Prostate gland (tissue), 2 donors: ENCODE results near the gene STK4. TPM values are rescaled to one million over a fixed set of nuclear protein-coding genes. Genes with fewer than 3 reads are reported as not detected.

Experiments
- DNase-seq: peaks from one replicate; pipeline ENCODE4 v3.0.0-alpha.2; 2019; ENCODE audit warnings: low spot score
- H3K27ac ChIP-seq, 2 donors: fragments of 200-600 bp; sonication (generic); 2 replicates each; pipeline ENCODE4 v1.5.1; 2017 to 2019
- H3K27me3 ChIP-seq: fragments of 200-600 bp; sonication (generic); replicated peaks from 2 replicates; pipeline ENCODE4 v1.5.1; 2019; ENCODE audit not compliant: insufficient read depth
- H3K36me3 ChIP-seq, 2 donors: fragments of 200-600 bp; sonication (generic); 1 replicate in 1 of 2; 2 replicates in 1 of 2; pipeline versions ENCODE4 v1.5.1 to v1.8.1; 2017 to 2019
- H3K4me1 ChIP-seq: fragments of 200-600 bp; sonication (generic); replicated peaks from 2 replicates; pipeline ENCODE4 v1.5.1; 2019
- H3K4me3 ChIP-seq, 2 donors: fragments of 200-600 bp; sonication (generic); 2 replicates each; pipeline ENCODE4 v1.5.1; 2017 to 2019
- H3K9me3 ChIP-seq: fragments of 200-600 bp; sonication (generic); 2 replicates; pipeline ENCODE4 v1.5.1; 2017
- CTCF ChIP-seq, 4 experiments: fragments of 200-600 bp in 2 of 4; fragments of 450-650 bp in 2 of 4; sonication (generic) in 2 of 4; IDR thresholded peaks; 1 replicate in 3 of 4; 2 replicates in 1 of 4; pipeline ENCODE4 v1.5.1; 2016 to 2019; ENCODE audit warnings: antibody characterized with exemption in 4 of 4, mild to moderate bottlenecking in 2 of 4, moderate library complexity in 2 of 4
- POLR2A ChIP-seq: fragments of 450-650 bp; IDR thresholded peaks from one replicate; pipeline ENCODE4 v1.6.1; 2016; ENCODE audit warnings: antibody characterized with exemption, mild to moderate bottlenecking
- POLR2AphosphoS5 ChIP-seq: sonication (generic); formaldehyde crosslinking; IDR thresholded peaks from one replicate; pipeline ENCODE4 v1.6.1; 2017; ENCODE audit warnings: antibody characterized with exemption
- WGBS: methylation state at CpG from one replicate; pipeline ENCODE4 v1.1.5; 2018; 5-methylcytosine and 5-hydroxymethylcytosine counted together
- intact Hi-C: fragments of 100-400 bp; cut with DNase I; formaldehyde crosslinking; loops from one replicate; pipeline ENCODE4 v1.14.2; 2022
- total RNA-seq, 2 donors: library from RNA; depleted of rRNA; stranded (reverse); fragments of >200 nt; gene quantifications; one replicate each; pipeline ENCODE4 v1.1.0, GENCODE V29; 2016

Gene STK4
- total RNA-seq, 2 donors from 2014 or later, result 14.4 to 35.1 TPM

GRCh38 chr20:45028424-45029136 is 62.3 kb downstream of the STK4 start:
- Histone ChIP-seq H3K4me3 (no peak overlapping the region), H3K4me1 (no peaks in the 10 kb centered on the region), H3K36me3 (no peaks in the 10 kb centered on the region), H3K27ac (no peak overlapping the region), H3K27me3 (no peaks in the 10 kb centered on the region), H3K9me3 (no peaks in the 10 kb centered on the region)
- intact Hi-C loops, result no loop called here
- TF ChIP-seq CTCF (IDR thresholded peaks at IDR 0.05) (no peak), POLR2AphosphoS5 (no peak), POLR2A (no peak)
- 92% methylated on average over 6 of the region's 6 CpGs for WGBS
- no peak for DNase-seq

- intact Hi-C loops, result no loop called here
Measured at GRCh38 chr20:45029884-45030283, 63.6 kb downstream of the STK4 start.

GRCh38 chr20:45032276-45032675 is 66.0 kb downstream of the STK4 start:
- intact Hi-C loops, result no loop called here

More at GRCh38 chr20:45029884-45030283, 63.6 kb downstream of the STK4 start:
- no peak for DNase-seq
- no peak overlapping the region for H3K27ac ChIP-seq
- WGBS, result 95% methylated on average over 3 of the region's 3 CpGs
- no peaks in the 10 kb centered on the region for H3K27me3 ChIP-seq
- no peaks in the 10 kb centered on the region for H3K36me3 ChIP-seq
- H3K4me1 ChIP-seq, result no peaks in the 10 kb centered on the region
- H3K9me3 ChIP-seq, result no peaks in the 10 kb centered on the region
- no peak overlapping the region for H3K4me3 ChIP-seq
- TF ChIP-seq POLR2AphosphoS5 (no peak), CTCF (IDR thresholded peaks at IDR 0.05) (no peak), POLR2A (no peak)

GRCh38 chr20:45032781-45033180 is 66.5 kb downstream of the STK4 start:
- H3K4me3 ChIP-seq, result no peak overlapping the region
- DNase-seq, result no peak
- H3K9me3 ChIP-seq, result no peaks in the 10 kb centered on the region
- WGBS, result 87% methylated on average over 3 of the region's 3 CpGs
- H3K27me3 ChIP-seq, result no peaks in the 10 kb centered on the region
- TF ChIP-seq POLR2A, result no peak
- no peak for TF ChIP-seq CTCF (IDR thresholded peaks at IDR 0.05)
- TF ChIP-seq POLR2AphosphoS5, result no peak
- no peaks in the 10 kb centered on the region for H3K4me1 ChIP-seq
- H3K27ac ChIP-seq, result no peak overlapping the region
- H3K36me3 ChIP-seq, result no peaks in the 10 kb centered on the region
- intact Hi-C loops, result no loop called here

More at GRCh38 chr20:45032276-45032675, 66.0 kb downstream of the STK4 start:
- DNase-seq, result no peak
- Histone ChIP-seq H3K4me1 (no peaks in the 10 kb centered on the region), H3K27me3 (no peaks in the 10 kb centered on the region), H3K9me3 (no peaks in the 10 kb centered on the region), H3K36me3 (no peaks in the 10 kb centered on the region), H3K27ac (no peak overlapping the region), H3K4me3 (no peak overlapping the region)
- WGBS, result 42% methylated on average over 2 of the region's 2 CpGs
- TF ChIP-seq POLR2AphosphoS5 (no peak), CTCF (IDR thresholded peaks at IDR 0.05) (no peak), POLR2A (no peak)

- Histone ChIP-seq H3K4me1 (no peaks in the 10 kb centered on the region), H3K9me3 (no peaks in the 10 kb centered on the region), H3K27ac (no peak overlapping the region), H3K27me3 (no peaks in the 10 kb centered on the region), H3K36me3 (no peaks in the 10 kb centered on the region), H3K4me3 (no peak overlapping the region)
- 100% methylated on average over 1 of the region's 1 CpG for WGBS
- DNase-seq, result no peak
- TF ChIP-seq POLR2AphosphoS5 (no peak), POLR2A (no peak), CTCF (IDR thresholded peaks at IDR 0.05) (no peak)
- intact Hi-C loops, result no loop called here
Measured at GRCh38 chr20:45034436-45034835, 68.1 kb downstream of the STK4 start.
